Ascending aorta (tissue), 2 donors: ENCODE measurements around the gene MACF1. TPM values are rescaled to one million over a fixed set of nuclear protein-coding genes. Genes with fewer than 3 reads are reported as not detected.
A peak's percentile ranks its signal among the peaks of the same experiment; 100 is the strongest.

ENCODE experiments used
- DNase-seq, 2 donors: peaks; one replicate each; pipeline ENCODE4 v3.0.0-alpha.2; 2019; ENCODE audit warnings: low spot score in 2 of 2
- H3K27ac ChIP-seq, 2 donors: fragments of 200-600 bp; sonication (generic); one replicate each; pipeline ENCODE4 v1.5.1; 2016 to 2017; ENCODE audit warnings: mild to moderate bottlenecking in 1 of 2
- H3K27me3 ChIP-seq: fragments of 200-600 bp; sonication (generic); one replicate; pipeline ENCODE4 v1.5.1; 2017
- H3K36me3 ChIP-seq, 2 donors: fragments of 200-600 bp; sonication (generic); one replicate each; pipeline ENCODE4 v1.5.1; 2016
- H3K4me1 ChIP-seq, 2 donors: fragments of 200-600 bp; sonication (generic); one replicate each; pipeline ENCODE4 v1.5.1; 2016 to 2017; ENCODE audit warnings: mild to moderate bottlenecking in 1 of 2
- H3K4me3 ChIP-seq, 2 donors: fragments of 200-600 bp; sonication (generic); one replicate each; pipeline ENCODE4 v1.5.1; 2016 to 2017; ENCODE audit warnings: mild to moderate bottlenecking in 1 of 2
- H3K9me3 ChIP-seq, 2 donors: fragments of 200-600 bp; sonication (generic); one replicate each; pipeline ENCODE4 v1.5.1; 2016
- intact Hi-C: fragments of 100-400 bp; cut with DNase I; formaldehyde crosslinking; loops from one replicate; pipeline ENCODE4 v1.15.1; 2023
- total RNA-seq: library from RNA; depleted of rRNA; stranded (reverse); fragments of >200 nt; gene quantifications from one replicate; pipeline ENCODE4 v1.1.0, GENCODE V29; 2016
- TF ChIP-seq, protein P1 (sequence below), 3 experiments: fragments of 200-600 bp in 2 of 3; fragments of 450-650 bp in 1 of 3; sonication (generic) in 2 of 3; IDR thresholded peaks; one replicate each; pipeline ENCODE4 v1.5.1; 2016 to 2019; ENCODE audit warnings: antibody characterized with exemption in 3 of 3, mild to moderate bottlenecking in 1 of 3, moderate library complexity in 1 of 3

MACF1 gene
- total RNA-seq, 1 donor from 2014 or later, result 279 TPM

DNA sequence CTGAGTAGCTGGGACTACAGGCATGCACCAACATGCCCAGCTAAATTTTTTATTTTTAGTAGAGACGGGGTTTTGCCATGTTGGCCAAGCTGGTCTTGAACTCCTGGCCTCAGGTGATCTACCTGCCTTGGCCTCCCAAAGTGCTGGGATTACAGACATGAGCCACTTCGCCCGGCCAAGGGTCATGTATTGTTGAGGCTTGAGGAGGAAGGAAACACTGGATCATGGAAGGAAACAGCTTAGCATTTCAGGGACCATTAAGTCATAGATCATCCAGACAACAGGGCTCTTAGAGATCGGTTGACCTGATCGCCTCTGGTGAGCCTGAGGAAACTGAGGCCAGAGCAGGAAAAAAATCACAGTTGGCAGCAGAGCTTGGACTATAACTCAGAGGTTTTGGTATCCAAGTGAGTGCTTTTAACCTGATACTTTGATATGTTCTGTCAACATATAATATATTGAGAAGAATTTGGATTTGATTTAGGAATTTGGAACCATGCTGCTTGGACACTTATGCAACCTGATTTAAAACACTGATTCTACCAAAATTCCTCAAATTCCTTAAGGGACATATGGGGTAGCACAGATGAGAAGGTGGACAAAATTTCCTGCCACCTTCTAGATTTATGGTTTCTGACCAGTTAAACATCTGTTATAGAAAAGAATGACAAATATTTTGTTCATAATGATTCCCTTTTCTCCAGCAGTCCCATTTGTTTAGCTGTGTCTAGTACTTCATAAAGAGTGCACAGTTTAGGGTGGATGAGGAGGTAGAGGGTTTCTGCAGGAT, 273.8 kb downstream of the MACF1 start:
- Histone ChIP-seq H3K4me3 (no peak overlapping the region), H3K27ac (no peak overlapping the region), H3K27me3 (no peaks in the 10 kb centered on the region), H3K9me3 (no peaks in the 10 kb centered on the region), H3K36me3 (peaks cover 64 to 82% of the 10 kb centered on the region in 2 donors), H3K4me1 (no peaks in the 10 kb centered on the region)
- TF ChIP-seq, protein P1, sequence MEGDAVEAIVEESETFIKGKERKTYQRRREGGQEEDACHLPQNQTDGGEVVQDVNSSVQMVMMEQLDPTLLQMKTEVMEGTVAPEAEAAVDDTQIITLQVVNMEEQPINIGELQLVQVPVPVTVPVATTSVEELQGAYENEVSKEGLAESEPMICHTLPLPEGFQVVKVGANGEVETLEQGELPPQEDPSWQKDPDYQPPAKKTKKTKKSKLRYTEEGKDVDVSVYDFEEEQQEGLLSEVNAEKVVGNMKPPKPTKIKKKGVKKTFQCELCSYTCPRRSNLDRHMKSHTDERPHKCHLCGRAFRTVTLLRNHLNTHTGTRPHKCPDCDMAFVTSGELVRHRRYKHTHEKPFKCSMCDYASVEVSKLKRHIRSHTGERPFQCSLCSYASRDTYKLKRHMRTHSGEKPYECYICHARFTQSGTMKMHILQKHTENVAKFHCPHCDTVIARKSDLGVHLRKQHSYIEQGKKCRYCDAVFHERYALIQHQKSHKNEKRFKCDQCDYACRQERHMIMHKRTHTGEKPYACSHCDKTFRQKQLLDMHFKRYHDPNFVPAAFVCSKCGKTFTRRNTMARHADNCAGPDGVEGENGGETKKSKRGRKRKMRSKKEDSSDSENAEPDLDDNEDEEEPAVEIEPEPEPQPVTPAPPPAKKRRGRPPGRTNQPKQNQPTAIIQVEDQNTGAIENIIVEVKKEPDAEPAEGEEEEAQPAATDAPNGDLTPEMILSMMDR (IDR thresholded peaks at IDR 0.05), result no peak
- DNase-seq, result no peak
- intact Hi-C loops, result no loop called here

DNA sequence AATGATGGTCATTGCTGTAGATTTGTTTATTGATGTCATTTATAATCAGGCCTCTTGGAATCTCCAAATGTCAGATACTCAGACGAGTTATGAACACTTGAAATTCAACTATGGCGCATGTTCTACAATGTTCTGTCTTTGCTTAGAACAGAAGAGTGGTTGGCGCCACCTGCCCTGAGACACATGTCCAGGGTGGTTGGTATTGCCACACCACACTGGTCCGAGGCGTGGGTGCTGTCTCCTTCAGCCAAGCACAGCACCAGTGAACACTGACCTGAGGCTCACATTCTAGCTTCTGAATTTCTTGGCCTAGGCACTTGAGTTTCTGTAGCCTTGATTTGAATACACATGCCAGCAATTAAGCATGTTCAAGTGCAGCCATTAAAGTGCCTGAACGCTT, 276.8 kb downstream of the MACF1 start:
- H3K4me1 ChIP-seq, result no peaks in the 10 kb centered on the region
- intact Hi-C loops, result no loop called here
- H3K27ac ChIP-seq, result no peak overlapping the region
- peaks cover 71 to 84% of the 10 kb centered on the region in 2 donors for H3K36me3 ChIP-seq
- H3K4me3 ChIP-seq, result no peak overlapping the region
- TF ChIP-seq, protein P1 (IDR thresholded peaks at IDR 0.05), result no peak
- no peak for DNase-seq
- H3K27me3 ChIP-seq, result no peaks in the 10 kb centered on the region
- no peaks in the 10 kb centered on the region for H3K9me3 ChIP-seq

DNA sequence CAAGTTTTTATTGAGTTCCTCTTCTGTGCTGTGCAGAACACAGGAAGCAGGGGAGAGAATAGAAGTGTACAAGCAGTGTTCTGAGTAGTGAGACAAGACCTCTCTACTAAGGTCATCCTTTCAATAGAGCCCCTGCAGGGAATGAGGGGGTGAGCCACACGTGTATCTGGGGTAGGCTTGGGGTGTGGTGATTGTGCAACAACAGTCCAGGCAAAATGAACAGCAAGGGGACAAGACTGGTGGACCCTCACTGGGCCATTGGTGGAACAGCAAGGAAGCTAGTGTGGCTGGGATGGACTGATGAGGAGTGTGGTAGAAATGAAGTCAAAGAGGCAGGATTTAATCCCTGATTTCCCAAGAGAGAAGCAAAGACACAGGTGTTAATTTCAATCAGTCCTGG, 278.8 kb downstream of the MACF1 start:
- TF ChIP-seq, protein P1 (IDR thresholded peaks at IDR 0.05), result no peak
- Histone ChIP-seq H3K36me3 (peaks cover 68 to 84% of the 10 kb centered on the region in 2 donors), H3K4me1 (no peaks in the 10 kb centered on the region), H3K27ac (no peak overlapping the region), H3K27me3 (no peaks in the 10 kb centered on the region), H3K9me3 (no peaks in the 10 kb centered on the region), H3K4me3 (no peak overlapping the region)
- no peak for DNase-seq
- intact Hi-C loops, result no loop called here

DNA sequence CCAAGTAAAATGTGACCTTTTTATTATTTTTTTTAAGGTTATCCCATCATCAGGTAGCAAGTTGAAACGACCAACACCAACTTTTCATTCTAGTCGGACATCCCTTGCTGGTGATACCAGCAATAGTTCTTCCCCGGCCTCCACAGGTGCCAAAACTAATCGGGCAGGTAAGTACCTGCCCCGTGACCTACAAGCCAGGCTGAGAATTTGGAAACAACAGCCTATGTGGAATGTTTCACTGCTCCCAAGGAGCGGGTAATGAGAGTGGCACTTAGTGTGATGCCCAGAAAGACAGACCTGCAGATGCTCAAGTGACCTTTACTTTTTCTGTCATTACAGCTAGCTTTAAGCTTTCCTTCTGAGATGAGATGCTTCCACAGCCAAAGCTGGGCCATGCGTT, 280.1 kb downstream of the MACF1 start:
- Histone ChIP-seq H3K4me1 (no peaks in the 10 kb centered on the region), H3K4me3 (no peak overlapping the region), H3K27ac (peak overlapping the region in 1 of 2 donors; percentile 11), H3K36me3 (peaks cover 67 to 72% of the 10 kb centered on the region in 2 donors), H3K27me3 (no peaks in the 10 kb centered on the region), H3K9me3 (no peaks in the 10 kb centered on the region)
- no peak for DNase-seq
- TF ChIP-seq, protein P1 (IDR thresholded peaks at IDR 0.05), result no peak
- intact Hi-C loops, result no loop called here

DNA sequence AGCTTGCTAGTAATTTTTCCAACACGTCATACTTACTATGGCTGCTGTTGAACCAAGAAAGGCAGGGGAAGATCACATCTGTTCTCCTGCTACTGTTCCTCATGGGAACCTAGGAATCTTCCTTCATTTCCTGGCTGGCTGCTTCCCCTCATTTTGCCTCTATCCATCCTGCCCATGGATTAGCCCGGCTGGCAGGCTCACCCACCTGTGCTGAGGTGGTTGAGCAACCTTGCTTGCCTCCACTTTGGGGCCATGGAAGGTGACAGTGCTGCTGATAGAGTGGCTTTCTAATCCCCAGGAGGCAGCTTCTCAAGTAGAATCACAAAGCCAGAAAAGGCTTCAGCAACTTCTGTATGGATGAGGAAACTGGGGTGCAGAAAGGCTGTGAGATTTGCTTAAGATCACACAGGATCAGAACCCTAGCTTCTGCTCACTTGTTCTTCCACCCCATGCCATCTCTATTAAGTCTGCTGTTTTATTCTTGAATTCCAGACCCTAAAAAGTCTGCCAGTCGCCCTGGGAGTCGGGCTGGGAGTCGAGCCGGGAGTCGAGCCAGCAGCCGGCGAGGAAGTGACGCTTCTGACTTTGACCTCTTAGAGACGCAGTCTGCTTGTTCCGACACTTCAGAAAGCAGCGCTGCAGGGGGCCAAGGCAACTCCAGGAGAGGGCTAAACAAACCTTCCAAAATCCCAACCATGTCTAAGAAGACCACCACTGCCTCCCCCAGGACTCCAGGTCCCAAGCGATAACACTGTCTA, 280.7 kb downstream of the MACF1 start:
- TF ChIP-seq, protein P1 (IDR thresholded peaks at IDR 0.05), result no peak
- Histone ChIP-seq H3K36me3 (peaks cover 61 to 65% of the 10 kb centered on the region in 2 donors), H3K4me1 (no peaks in the 10 kb centered on the region), H3K27ac (peak overlapping the region; percentile 9 to 11), H3K9me3 (no peaks in the 10 kb centered on the region), H3K4me3 (no peak overlapping the region), H3K27me3 (no peaks in the 10 kb centered on the region)
- DNase-seq, result no peak
- intact Hi-C loops, result no loop called here
